ENCODE results near the gene ITPR2.

Gene ITPR2

DNA sequence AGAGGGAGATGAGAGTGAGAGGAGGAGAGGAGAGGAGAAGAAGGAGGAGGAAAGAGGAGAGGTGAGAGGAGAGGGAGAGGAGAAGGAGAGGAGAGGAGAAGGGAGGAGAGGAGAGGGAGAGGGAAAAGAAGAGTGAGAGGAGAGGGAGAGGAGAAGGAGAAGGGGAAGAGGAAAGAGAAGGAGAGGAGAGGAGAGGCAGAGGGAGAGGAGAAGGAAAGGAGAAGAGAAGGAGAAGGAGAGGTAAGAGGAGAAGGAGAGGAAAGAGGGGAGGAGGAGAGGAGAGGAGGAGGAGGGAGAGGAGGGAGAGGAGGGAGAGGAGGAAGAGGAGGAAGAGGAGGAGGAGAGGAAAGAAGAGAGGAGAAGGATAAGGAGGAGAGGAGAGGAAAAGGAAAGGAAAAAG, 266.8 kb downstream of the ITPR2 start:
- DNase-seq (ENCODE audit: low read depth in 2 of 2) = no peak

DNA sequence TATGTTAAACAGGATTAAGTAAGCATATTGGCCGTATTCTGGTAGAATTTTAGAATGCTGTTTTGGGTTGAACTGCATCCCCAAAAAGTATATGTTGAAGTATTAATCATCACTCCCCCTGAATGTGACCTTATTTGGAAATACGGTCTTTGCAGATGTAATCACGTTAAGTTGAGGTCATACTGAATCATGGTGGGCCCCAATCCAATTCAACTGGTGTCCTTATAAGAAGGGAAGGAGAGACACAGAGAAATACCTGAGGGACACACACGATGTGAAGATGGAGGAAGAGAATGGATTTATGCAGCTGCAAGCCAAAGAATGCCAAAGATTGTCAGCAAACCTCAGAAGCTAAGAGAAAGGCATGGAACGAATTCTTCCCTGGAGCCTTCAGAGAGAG, 268.6 kb downstream of the ITPR2 start:
- no peak for DNase-seq (ENCODE audit: low read depth in 2 of 2)

DNA sequence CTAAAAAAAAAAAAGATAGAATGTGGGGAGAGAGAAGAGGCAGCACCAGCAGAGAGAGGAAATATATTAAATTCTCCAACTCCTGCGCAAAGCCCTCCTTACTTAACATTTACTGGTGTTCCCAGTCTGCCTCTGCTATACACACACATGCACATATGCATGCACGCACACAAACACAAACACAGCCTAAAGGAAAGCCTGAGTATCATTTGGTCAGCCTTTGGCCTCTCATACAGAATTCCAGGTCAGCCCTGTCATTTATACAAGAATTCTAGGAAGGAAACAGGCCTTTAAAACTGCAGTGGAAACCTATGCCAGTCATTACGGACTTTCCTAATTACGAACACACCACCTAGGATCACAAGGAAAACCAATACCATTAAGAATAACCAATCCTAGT, 269.4 kb downstream of the ITPR2 start:
- DNase-seq (ENCODE audit: low read depth in 2 of 2) = no peak

DNA sequence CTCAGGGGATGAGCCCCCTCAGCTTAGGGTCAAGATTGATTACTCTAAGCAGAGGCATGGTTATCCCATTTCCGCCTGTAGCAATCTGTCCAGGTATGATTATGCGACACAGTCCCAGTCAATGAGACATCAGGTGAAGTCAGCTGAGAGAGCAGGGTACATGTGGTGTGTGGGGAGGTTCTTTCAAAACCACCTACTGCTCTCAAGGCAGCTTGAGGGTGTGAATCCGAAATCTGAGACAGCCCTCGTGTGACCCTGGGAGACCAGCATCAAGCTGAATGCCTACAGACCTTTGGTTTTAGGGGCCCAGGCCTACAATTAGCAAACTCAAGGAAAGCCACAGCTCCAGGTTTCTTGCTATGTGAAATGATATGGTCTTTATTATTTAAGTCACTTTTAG, 275.7 kb downstream of the ITPR2 start:
- DNase-seq (ENCODE audit: low read depth in 2 of 2) = no peak

DNA sequence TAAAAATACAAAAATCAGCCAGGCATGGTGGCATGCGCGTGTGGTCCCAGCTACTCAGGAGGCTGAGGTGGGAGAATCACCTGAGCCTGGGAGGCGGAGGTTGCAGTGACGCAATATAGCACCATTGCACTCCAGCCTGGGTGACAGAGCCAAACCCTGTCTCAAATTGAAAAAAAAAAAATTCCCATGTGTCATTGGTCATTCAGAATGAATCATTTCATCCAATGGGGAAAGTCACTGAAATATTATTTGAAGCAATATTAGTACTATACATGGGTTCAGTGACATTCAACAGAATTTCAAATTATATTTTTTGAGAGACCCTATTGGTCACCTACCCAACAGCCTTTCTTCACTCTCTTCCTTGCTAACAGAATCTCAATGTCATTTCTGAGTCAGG, 276.1 kb downstream of the ITPR2 start:
- no peak for DNase-seq (ENCODE audit: low read depth in 2 of 2)

DNA sequence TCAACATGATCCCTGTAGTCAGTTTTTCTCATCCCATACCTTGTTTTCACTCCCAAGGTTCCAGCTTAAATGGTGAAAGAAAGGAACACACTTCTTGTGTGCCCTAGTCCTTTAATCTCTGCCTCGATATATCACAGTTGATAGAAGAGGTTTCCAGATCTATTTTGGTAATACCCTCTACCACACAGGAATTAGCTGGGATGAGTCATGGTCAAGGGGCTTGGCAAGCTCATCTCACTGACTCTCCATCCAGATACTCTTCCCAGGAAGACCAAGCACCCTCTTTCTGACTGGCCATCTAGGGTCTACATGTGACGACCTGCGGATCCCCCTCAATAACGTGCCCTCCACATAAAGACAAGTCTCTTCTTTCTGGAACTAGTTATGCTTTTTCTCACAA, 277.9 kb downstream of the ITPR2 start:
- DNase-seq (ENCODE audit: low read depth in 2 of 2) = no peak

DNA sequence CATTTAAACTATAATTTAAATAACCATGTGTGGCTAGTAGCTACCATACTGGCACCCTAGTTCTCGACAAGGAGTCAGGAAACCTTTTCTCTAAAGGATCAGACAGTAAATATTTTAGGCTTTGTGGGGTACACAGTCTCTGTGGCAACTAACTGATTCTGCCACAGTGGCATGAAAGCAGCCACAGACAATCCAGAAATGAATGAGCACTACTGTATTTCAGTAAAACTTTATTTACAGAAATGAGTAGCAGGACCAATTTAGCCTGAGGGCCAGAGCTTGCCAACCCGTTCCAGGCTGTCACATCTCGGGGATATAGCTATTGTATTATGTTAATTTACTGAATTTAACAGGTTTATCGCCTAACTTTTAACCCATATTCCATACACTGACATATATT, 278.7 kb downstream of the ITPR2 start:
- no peak for DNase-seq (ENCODE audit: low read depth in 2 of 2)

DNA sequence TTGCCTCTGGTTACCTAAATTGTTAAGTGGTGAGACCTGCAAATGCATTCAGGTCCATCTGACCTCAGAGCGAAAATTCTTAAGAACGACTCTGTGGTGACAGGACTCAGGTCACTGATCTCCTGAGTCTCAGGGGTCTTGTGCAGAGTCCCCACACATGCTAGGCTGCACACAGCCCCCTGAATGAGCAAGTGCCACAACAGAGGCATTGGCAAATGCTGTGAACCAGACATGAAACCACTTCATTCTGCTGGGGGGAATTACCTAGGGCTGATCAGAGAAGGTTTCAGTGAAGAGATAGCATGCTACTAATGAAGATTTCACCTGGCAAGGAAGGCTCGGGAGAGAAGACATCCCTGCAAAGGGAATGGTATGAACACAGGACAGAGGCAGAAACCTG, 281.6 kb downstream of the ITPR2 start:
- no peak for DNase-seq (ENCODE audit: low read depth in 2 of 2)

DNA sequence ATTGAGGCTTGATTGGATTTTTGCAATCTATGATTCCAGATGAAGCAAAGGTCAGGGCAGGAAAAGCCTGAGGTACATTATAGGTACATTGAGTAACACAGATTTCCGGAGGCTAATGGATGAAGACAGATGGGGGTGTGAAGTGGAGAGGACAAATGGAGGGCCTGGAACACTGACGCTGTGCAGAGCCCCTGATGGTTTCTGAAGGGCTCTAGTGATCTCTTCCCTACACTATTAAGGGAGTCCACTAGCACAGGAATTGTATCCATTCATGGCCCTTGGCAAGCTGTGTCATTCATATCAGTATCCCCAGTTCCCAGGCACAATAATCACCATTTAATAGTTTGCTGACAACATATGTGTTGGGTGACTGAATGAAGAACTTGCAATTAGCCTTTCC, 284.8 kb downstream of the ITPR2 start:
- no peak for DNase-seq (ENCODE audit: low read depth in 2 of 2)

DNA sequence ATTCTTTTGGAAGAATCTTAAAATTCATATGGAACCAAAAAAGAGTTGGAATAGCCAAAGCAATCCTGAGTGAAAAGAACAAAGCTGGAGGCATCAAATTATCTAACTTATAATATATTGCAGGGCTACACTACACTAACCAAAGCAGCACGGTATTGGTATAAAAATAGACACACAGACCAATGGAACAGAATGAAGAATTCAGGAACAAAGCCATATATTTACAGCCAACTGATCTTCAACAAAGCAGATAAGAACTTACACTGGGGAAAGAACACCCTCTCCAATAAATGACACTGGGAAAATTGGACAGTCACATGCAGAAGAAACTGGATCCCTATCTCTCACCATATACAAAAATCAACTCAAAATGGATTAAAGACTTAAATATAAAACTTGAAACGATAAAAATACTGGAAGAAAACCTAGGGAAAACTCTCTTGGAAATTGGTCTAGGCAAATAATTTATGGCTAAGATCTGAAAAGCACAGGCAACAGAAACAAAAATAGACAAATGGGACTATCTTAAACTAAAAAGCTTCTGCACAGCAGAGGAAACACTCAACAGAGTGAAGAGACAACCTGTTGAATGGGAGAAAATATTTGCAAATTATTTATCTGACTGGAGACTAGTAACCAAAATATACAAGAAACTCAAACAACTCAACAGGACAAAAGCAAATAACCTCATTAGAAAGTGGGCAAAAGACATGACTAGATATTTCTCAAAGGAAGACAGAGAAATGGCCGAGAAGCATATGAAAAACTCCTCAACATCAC, 286.3 kb downstream of the ITPR2 start:
- no peak for DNase-seq (ENCODE audit: low read depth in 2 of 2)

DNA sequence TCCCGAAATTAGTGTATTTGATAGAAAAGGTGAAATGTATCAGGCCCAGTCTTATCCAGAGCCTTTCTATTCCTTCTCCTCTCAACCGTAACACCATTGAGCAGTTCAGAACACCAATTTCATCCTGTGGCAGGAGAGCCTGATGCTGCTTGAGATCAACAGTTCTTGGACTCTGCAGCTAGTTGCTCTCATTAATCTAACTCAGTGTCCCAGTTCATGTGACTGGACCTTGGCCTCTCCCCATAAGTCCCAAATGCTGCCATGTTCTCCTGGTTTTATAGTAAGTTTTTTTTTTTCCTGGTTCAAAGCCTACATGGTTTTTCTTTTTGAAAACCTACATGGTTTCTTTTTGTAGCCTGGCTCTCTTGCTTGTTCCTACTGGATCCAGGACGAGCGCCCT, 293.9 kb downstream of the ITPR2 start:
- DNase-seq (ENCODE audit: low read depth in 2 of 2) = no peak

DNA sequence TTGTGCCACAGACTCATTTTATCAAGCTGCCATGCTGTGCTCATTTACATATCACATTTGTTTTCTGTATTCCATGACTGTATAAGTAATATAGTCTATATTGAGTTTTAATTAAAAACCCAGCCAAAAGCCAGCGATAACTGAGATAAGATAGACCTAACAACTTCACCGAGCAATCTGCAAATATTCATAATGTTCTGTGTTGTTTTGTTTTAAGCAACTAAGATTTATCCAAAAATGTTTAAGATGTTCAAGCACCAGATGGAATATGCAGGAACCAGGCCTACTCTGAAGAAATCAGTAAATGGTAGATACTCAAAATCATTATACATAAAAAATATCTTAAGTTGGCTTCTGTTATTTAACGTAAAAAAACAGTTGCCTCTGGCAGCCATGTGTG, 295.3 kb downstream of the ITPR2 start:
- DNase-seq (ENCODE audit: low read depth in 2 of 2) = no peak

DNA sequence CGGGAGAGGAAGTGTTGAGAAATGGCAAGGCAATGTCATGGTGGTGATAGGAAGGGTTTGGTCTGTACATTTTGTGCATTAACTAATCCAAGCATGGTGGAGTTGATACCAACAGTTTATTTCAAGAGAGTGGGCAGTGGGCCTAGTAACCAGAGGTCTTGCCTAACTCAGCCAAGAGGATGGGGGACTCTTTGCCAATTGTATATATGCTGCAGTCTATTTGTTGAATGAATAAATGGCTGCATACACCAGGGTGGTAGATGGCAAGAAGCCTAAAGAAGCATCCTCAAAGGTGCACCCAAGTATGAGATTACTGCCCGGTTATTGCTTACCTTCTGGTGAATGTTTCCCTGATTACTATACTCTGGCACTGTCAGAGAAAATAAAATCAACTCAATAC, 295.9 kb downstream of the ITPR2 start:
- DNase-seq (ENCODE audit: low read depth in 2 of 2) = no peak

DNA sequence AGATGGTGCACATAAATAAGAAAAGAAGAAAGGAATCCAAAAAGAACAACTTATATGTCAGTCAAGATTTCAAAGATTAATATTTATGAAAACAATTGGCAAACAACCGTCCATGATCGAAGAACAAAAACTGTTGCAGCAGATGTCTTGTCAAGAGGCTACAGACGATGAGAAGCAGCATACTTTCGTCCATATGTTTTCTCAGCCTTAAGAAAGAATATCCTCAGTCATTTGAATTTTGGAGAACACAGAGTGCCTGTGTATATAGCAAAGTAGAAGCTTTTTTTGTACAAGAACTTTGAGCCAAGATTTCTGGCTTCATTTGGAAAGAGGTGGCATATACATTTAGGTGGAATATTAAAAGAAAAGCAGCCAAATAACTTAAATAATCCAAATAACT, 297.2 kb downstream of the ITPR2 start:
- no peak for DNase-seq (ENCODE audit: low read depth in 2 of 2)

DNA sequence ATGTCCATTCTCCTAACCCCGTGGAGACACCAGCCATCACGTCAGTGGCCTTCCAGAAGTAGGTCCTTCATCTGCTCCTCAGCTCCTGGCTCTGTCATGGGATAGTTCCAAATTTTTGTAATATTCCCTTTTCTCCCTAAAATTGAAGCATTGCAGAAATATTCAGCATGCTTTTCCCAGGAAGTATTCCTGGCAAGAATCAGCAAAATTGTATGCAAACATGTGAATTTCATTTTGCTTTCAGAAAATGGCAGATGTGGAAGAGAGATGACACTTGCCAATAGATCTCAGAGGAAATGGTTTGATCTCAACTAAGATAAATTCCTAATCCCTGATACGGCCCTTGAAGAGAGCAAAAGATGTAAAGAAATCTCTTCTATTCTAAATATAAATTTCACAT, 298.9 kb downstream of the ITPR2 start:
- no peak for DNase-seq (ENCODE audit: low read depth in 2 of 2)

DNA sequence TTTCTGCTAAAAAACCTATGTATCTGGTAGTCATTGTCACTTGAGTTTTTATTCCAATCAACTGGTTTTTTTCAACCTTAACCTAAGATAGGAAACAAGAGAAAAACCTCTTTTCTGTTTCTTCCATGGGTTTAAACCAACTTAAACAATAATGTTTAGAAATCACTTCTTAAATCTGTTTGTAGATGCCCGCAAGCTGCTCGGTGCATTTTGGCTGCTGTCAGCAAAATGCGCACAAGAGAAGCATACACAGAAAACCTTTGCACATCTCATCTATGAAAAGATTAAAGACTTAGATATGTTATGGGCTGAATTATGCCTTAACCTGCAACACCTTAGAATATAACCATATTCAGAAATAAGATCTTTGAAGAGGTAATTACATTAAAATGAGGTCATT, 299.8 kb downstream of the ITPR2 start:
- no peak for DNase-seq (ENCODE audit: low read depth in 2 of 2)

DNA sequence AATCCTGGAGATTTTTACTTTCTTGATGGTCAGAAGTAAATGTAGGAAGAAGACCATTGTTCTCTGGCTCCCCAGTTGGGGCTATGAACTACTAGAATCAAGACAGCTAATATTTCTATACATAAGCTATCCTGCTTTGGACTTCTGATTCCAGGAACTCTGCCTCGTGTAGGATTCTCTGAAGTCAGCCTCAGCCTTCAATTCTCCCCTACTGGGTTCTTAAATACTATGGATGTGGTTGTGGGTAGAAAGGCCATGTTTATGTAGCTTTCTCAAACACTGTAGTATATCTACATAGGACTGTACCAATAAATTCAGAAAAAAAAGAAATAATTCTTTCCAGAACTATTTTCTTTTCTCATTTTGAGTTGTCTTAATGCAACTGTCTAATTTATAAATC, 302.5 kb downstream of the ITPR2 start:
- DNase-seq (ENCODE audit: low read depth in 2 of 2) = no peak

DNA sequence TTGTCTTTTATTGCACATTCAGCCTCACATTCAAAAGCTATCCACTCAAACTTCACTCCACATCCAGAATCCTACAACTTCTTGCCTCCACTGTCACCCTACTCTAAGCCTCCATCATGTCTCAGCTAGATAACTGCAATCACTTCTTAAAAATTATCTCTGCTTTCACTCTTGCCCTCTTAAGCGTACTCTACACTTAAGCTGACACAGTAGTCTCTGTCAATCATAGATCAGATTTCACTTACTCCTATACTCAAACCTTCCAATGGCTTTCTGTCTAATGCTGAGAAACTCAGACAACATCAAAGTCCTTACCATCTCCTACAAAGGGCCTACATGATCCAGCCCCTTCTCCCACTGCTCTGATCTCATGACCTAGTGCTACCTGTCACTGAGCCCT, 304.1 kb downstream of the ITPR2 start:
- no peak for DNase-seq (ENCODE audit: low read depth in 2 of 2)

DNA sequence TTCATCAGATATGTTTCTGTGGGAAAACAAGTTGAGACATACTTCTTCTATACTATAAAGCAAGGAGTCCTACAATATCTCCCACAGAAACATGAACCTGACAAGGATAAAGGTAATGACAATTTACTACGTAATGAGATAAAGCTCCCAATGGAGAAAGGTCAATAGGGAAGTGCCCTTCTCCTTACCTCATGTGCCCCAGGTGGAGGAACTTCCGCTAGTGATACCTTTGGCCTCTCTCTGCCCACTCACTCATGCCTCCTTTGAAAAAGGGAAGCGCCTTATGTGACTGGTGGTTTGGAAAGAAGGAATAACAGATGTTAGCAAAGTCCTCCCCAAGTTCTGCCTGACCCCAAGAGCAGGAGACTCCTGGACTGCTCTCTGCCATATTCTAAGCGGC, 305.3 kb downstream of the ITPR2 start:
- no peak for DNase-seq (ENCODE audit: low read depth in 2 of 2)

DNA sequence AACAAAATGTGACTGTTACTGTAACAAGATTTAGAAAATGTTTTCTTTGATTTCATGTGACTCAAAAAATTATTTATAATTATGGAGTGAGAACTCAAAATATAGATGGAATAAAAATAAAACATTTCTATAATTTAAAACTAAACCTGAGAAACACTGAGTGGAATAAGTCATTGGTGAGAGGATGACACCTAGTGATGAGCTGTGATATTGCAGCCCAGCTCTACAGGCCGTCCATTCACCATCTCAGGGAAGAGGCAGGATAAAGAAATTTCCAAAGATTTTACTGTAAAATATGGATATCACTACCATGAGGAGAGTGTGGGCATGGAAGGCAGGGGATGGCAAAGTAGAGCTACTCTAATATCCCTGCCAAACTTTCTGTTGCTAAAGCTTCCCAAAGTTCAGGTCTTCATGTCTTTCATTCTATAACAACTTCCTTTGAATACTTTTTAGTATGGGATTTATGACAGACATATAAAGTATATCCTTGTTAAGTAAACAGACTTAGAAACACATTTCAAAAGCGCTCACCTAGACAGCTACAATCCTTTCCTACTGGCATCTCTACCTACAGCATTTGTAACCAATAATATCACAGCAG, 308.0 kb downstream of the ITPR2 start:
- DNase-seq (ENCODE audit: low read depth in 2 of 2) = no peak

DNA sequence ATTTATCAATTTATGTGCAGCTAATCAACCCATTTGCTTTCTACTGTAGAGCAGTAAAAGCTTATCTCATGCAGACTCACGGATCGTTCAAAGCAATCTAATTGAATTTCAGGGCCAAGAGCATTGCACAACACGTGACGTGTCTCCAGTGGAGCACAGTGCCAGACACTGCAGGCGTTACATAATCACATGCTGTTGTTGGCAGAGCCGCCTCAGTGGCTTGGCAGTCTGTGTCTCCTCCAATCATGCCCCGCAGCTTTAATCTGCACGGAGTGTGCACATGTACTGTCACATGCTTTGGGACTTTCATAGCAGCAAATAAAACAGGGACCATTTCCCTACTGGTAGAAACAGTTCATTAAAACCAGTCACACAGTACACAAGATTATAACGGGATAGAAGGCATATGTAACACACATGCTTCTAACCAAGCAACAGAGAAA, 309.3 kb downstream of the ITPR2 start:
- DNase-seq (ENCODE audit: low read depth in 2 of 2) = no peak

DNA sequence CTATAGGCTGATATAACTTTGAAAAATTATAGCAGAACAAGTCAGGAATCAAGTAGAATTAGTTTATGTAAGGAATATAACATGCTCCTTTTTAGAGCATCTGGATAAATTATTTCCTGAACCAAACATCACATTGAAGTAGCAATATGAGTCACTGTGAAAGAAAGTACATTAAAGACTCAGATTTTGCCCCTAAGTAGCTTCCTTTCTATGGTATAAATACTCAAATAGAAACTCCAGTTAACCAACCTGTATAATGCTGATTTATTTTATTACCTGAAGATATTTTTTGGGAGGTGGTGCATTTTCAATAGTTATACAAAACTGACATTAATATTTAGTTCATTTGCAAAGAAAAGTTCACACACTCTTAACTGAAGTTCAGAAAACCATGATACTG, 312.1 kb downstream of the ITPR2 start:
- DNase-seq (ENCODE audit: low read depth in 2 of 2) = no peak

DNA sequence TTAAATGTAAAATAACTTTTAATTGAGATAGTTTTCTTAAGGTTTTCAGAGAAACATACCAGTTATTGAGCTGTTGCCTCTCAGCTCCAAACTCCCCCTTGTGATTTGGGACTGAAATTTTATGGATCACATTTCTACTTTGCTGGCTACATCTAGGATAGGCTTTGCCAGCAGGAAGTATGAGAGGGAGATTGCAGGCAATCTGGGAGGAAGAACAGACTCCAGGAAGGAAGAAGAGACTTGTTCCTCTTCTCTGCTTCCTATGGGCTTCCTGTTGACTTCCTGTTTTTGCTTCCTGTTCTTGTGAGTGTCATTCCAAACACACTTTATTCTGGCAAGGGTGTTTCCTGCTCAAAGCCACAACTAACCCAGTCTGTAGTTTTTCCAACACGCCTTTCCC, 312.9 kb downstream of the ITPR2 start:
- DNase-seq (ENCODE audit: low read depth in 2 of 2) = no peak

DNA sequence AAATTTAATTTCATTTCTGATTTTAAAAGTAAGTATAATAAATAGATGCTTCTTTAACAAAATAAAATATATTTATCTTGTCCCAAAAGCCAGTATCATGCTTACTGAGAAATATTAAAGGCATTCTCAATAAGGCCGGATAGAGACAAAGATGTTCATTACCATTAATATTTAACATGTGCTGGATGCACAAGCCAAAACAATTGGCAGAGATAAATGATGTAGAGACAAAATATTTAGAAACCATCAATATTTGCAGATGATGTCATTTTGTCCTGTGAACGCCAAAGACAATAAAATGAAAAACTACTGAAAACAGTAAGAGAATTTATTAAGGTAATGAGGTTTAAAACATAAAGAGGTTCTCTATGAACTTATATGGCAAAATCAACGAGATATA, 313.5 kb downstream of the ITPR2 start:
- DNase-seq (ENCODE audit: low read depth in 2 of 2) = no peak
